Stimulated activated memory B cell treated with anti-CD40 and anti-IgM and Interleukin-4, amounts not matched to agents 10 μg/mL and 1 μg/mL and 100 μg/mL, for 72 hours (primary cell): ENCODE measurements around the gene GRIK4.

Experiments
- ATAC-seq: fragments of 150-1000 bp; cut with Tn5 transposase; 2 replicates; pipeline ENCODE4 v1.10.0; 2021
- H3K27ac Mint-ChIP-seq: one replicate; pipeline ENCODE4 v1.8.0; 2022; ENCODE audit warnings: mild to moderate bottlenecking, mixed read lengths
- H3K27me3 Mint-ChIP-seq: one replicate; pipeline ENCODE4 v1.8.0; 2022; ENCODE audit warnings: mixed read lengths
- H3K36me3 Mint-ChIP-seq: one replicate; pipeline ENCODE4 v1.8.0; 2022; ENCODE audit warnings: mixed read lengths
- H3K4me1 Mint-ChIP-seq: one replicate; pipeline ENCODE4 v1.8.0; 2022; ENCODE audit warnings: mixed read lengths
- H3K4me3 Mint-ChIP-seq: one replicate; pipeline ENCODE4 v1.8.0; 2022; ENCODE audit warnings: mild to moderate bottlenecking, moderate library complexity, mixed read lengths
- H3K9me3 Mint-ChIP-seq: one replicate; pipeline ENCODE4 v1.8.0; 2022; ENCODE audit warnings: mixed read lengths

GRIK4 gene

GRCh38 chr11:120586072-120586471 lies 74.5 kb downstream of the GRIK4 start:
- no peak overlapping the region for H3K4me3 Mint-ChIP-seq
- H3K27me3 Mint-ChIP-seq: peaks cover 67% of the 10 kb centered on the region
- ATAC-seq: no peak
- peaks cover 8% of the 10 kb centered on the region for H3K9me3 Mint-ChIP-seq
- no peaks in the 10 kb centered on the region for H3K36me3 Mint-ChIP-seq
- H3K27ac Mint-ChIP-seq: no peak overlapping the region
- no peaks in the 10 kb centered on the region for H3K4me1 Mint-ChIP-seq

DNA sequence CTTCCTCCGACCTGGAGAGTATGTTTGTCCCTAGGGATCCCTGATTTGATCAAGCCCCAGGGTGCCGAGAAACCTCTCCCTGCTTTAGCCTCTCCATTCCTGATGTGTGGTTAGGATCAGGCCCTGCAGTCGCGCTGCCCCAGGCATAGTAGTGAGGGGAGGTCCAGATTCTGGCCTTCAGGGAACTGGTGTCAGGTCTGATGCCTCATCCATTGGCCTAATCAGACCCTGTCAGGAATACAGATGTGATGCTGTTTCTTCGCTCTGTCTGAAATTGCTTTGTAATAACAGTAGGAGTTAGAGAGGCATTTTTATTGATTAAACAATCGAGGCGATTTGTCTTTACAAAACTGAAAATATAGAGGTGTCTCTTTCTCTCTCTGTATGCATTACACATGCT lies 75.2 kb downstream of the GRIK4 start:
- H3K27ac Mint-ChIP-seq: no peak overlapping the region
- H3K4me1 Mint-ChIP-seq: no peaks in the 10 kb centered on the region
- peaks cover 67% of the 10 kb centered on the region for H3K27me3 Mint-ChIP-seq
- no peak for ATAC-seq
- peaks cover 8% of the 10 kb centered on the region for H3K9me3 Mint-ChIP-seq
- H3K36me3 Mint-ChIP-seq: no peaks in the 10 kb centered on the region
- no peak overlapping the region for H3K4me3 Mint-ChIP-seq

DNA sequence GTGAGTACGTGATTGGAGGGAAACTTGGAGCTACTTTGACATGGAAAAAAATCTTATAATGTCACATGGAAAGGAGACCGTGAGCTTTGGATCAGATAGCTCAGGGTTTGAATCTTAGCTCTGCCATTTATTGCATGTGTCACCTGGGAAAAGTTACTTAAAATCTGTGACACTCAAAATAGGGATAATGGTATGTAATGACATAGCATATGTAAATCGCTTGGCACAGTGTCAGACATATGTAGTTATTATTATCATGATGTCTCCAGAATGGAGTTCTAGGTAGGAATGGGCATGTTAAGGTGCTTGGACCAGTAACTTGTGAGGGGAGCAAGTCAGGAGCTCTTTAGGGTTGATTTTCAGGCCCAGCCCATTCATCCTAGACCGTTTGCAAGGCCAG lies 75.8 kb downstream of the GRIK4 start:
- Mint-ChIP-seq H3K27ac (no peak overlapping the region), H3K4me3 (no peak overlapping the region), H3K9me3 (peaks cover 8% of the 10 kb centered on the region), H3K36me3 (no peaks in the 10 kb centered on the region), H3K4me1 (no peaks in the 10 kb centered on the region), H3K27me3 (peaks cover 67% of the 10 kb centered on the region)
- no peak for ATAC-seq

DNA sequence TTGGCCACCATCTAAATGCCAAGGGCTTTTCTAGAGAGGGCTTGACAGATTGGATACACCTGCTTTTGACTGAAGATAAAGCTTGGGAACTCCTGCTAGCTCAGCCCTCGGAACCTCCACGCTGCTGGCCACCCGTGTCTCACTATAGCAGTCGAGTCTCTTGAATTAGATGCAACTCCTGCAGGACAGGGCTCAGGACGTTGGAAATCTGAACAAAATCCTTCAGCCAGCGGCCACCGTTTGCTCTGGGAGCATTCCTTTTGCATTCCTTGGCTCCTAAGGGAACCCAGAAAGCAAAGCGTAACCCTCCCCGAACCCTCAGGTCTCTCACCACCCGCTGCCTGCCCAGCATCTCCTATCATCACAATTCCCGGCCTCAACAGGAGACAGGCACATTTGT lies 77.8 kb downstream of the GRIK4 start:
- Mint-ChIP-seq H3K36me3 (no peaks in the 10 kb centered on the region), H3K4me3 (no peak overlapping the region), H3K9me3 (no peaks in the 10 kb centered on the region), H3K4me1 (no peaks in the 10 kb centered on the region), H3K27me3 (peaks cover 68% of the 10 kb centered on the region), H3K27ac (no peak overlapping the region)
- ATAC-seq: no peak

DNA sequence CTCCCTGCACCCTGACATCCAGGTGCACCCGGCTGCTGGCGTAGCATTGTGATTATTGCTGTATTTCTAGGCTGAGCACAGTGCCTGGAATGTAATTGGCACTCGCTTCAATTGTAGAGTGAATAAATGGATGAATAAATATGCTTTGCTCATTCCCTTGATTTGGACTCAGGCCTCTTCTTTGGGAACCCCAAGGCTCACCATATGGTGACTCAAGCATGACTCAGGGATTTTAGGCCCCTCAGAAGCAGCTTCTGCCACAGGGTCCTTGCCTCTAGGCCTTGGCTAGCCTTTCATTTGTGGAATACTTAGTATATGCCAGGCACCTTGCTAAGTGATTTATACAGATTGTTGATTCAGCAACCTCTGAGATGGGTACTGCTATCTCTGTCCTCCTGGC lies 78.9 kb downstream of the GRIK4 start:
- peaks cover 57% of the 10 kb centered on the region for H3K27me3 Mint-ChIP-seq
- ATAC-seq: no peak
- no peaks in the 10 kb centered on the region for H3K36me3 Mint-ChIP-seq
- no peaks in the 10 kb centered on the region for H3K9me3 Mint-ChIP-seq
- no peaks in the 10 kb centered on the region for H3K4me1 Mint-ChIP-seq
- H3K4me3 Mint-ChIP-seq: no peak overlapping the region
- no peak overlapping the region for H3K27ac Mint-ChIP-seq

- no peak for ATAC-seq
- no peaks in the 10 kb centered on the region for H3K9me3 Mint-ChIP-seq
- H3K4me1 Mint-ChIP-seq: no peaks in the 10 kb centered on the region
- H3K36me3 Mint-ChIP-seq: no peaks in the 10 kb centered on the region
- no peak overlapping the region for H3K27ac Mint-ChIP-seq
- peaks cover 50% of the 10 kb centered on the region for H3K27me3 Mint-ChIP-seq
- no peak overlapping the region for H3K4me3 Mint-ChIP-seq
Measured at GRCh38 chr11:120594746-120595145, 83.2 kb downstream of the GRIK4 start.

- H3K9me3 Mint-ChIP-seq: no peaks in the 10 kb centered on the region
- H3K4me1 Mint-ChIP-seq: no peaks in the 10 kb centered on the region
- no peaks in the 10 kb centered on the region for H3K36me3 Mint-ChIP-seq
- peaks cover 51% of the 10 kb centered on the region for H3K27me3 Mint-ChIP-seq
- H3K27ac Mint-ChIP-seq: no peak overlapping the region
- ATAC-seq: no peak
- H3K4me3 Mint-ChIP-seq: no peak overlapping the region
Measured at GRCh38 chr11:120595557-120595956, 84.0 kb downstream of the GRIK4 start.

- H3K27me3 Mint-ChIP-seq: peaks cover 66% of the 10 kb centered on the region
- no peak overlapping the region for H3K4me3 Mint-ChIP-seq
- no peaks in the 10 kb centered on the region for H3K36me3 Mint-ChIP-seq
- no peak for ATAC-seq
- no peak overlapping the region for H3K27ac Mint-ChIP-seq
- H3K9me3 Mint-ChIP-seq: no peaks in the 10 kb centered on the region
- no peaks in the 10 kb centered on the region for H3K4me1 Mint-ChIP-seq
Measured at GRCh38 chr11:120597250-120598215, 86.0 kb downstream of the GRIK4 start.

GRCh38 chr11:120598517-120599257 lies 87.1 kb downstream of the GRIK4 start:
- no peak for ATAC-seq
- H3K4me3 Mint-ChIP-seq: no peak overlapping the region
- H3K27me3 Mint-ChIP-seq: peaks cover 62% of the 10 kb centered on the region
- no peaks in the 10 kb centered on the region for H3K9me3 Mint-ChIP-seq
- no peaks in the 10 kb centered on the region for H3K36me3 Mint-ChIP-seq
- H3K27ac Mint-ChIP-seq: no peak overlapping the region
- no peaks in the 10 kb centered on the region for H3K4me1 Mint-ChIP-seq

DNA sequence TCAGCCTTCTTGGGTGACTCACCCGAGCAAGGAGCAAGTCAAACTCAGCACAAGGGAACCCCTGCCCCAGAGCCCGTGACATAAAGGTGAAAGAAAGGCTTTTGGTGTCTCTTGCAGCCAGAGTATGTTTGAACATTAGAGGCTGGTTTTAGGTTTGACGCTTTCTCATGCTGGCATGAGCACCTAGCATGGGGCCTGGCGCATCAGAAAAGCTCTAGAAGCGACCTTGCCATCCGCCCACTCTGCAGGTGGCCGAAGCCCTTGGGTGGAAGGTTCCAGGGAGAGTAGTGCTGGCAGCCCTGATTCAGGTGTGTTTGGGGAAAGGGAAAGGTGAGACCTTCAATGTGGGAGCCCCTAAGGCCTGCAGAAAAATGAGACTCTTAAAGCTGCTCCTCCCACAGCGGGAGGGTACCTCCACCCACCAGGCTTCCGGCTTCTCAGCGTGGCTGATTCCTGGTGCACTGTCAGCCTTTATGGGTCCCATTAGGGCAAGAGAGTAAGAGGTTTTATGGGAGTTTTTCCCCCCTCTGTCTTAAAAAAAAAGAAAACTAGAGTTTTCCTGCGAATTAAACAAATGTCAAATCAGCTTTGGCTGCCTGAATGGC lies 88.4 kb downstream of the GRIK4 start:
- Mint-ChIP-seq H3K4me3 (no peak overlapping the region), H3K27ac (no peak overlapping the region), H3K4me1 (no peaks in the 10 kb centered on the region), H3K27me3 (peaks cover 56% of the 10 kb centered on the region), H3K36me3 (no peaks in the 10 kb centered on the region), H3K9me3 (no peaks in the 10 kb centered on the region)
- no peak for ATAC-seq

GRCh38 chr11:120601536-120601935 lies 90.0 kb downstream of the GRIK4 start:
- H3K27ac Mint-ChIP-seq: no peak overlapping the region
- peaks cover 55% of the 10 kb centered on the region for H3K27me3 Mint-ChIP-seq
- no peaks in the 10 kb centered on the region for H3K36me3 Mint-ChIP-seq
- H3K9me3 Mint-ChIP-seq: no peaks in the 10 kb centered on the region
- H3K4me1 Mint-ChIP-seq: peaks cover 6% of the 10 kb centered on the region
- H3K4me3 Mint-ChIP-seq: no peak overlapping the region
- ATAC-seq: no peak

DNA sequence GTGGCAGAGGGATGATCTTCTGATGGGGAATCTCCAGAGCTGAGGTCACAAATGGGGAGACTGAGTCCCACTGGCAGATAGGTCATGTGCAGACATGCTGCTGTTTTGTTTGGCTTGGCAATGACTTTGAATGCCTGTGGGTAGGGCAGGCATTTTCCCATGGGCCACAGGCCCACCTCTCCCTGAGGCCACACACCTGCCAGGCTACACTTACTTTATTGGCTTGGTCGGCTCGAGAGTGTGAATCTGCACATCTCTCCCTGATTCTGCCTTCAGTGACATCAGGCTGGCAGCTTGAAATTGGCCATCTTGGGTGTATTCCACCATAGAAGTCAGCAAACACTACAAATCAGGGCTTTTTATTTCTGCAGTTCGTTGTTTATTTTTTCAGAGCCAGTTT lies 91.5 kb downstream of the GRIK4 start:
- ATAC-seq: no peak
- Mint-ChIP-seq H3K4me3 (no peak overlapping the region), H3K27me3 (peaks cover 66% of the 10 kb centered on the region), H3K27ac (no peak overlapping the region), H3K4me1 (peaks cover 6% of the 10 kb centered on the region), H3K36me3 (no peaks in the 10 kb centered on the region), H3K9me3 (no peaks in the 10 kb centered on the region)

DNA sequence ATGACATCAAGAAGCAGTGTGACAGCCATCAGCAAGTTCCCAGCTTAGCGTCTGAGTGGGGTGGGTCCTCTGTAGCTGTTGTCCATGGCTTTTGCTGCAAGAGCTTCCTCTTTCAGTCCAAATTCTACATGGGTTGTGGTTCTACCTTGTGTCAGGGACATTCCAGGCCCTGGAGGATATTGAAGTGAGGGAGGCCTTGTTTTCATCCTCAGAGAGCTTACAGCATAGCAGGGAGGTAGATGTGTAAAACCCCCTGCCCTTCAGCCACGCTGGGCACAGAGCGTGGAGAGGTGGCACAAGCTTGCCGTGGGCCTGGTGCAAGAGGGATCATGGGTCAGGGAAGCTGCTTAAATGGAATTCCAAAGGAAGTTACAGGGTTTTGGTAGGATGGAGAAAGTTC lies 93.9 kb downstream of the GRIK4 start:
- ATAC-seq: peak; percentile 40
- peaks cover 6% of the 10 kb centered on the region for H3K4me1 Mint-ChIP-seq
- H3K27ac Mint-ChIP-seq: no peak overlapping the region
- H3K27me3 Mint-ChIP-seq: peaks cover 43% of the 10 kb centered on the region
- no peaks in the 10 kb centered on the region for H3K36me3 Mint-ChIP-seq
- H3K9me3 Mint-ChIP-seq: no peaks in the 10 kb centered on the region
- H3K4me3 Mint-ChIP-seq: no peak overlapping the region

DNA sequence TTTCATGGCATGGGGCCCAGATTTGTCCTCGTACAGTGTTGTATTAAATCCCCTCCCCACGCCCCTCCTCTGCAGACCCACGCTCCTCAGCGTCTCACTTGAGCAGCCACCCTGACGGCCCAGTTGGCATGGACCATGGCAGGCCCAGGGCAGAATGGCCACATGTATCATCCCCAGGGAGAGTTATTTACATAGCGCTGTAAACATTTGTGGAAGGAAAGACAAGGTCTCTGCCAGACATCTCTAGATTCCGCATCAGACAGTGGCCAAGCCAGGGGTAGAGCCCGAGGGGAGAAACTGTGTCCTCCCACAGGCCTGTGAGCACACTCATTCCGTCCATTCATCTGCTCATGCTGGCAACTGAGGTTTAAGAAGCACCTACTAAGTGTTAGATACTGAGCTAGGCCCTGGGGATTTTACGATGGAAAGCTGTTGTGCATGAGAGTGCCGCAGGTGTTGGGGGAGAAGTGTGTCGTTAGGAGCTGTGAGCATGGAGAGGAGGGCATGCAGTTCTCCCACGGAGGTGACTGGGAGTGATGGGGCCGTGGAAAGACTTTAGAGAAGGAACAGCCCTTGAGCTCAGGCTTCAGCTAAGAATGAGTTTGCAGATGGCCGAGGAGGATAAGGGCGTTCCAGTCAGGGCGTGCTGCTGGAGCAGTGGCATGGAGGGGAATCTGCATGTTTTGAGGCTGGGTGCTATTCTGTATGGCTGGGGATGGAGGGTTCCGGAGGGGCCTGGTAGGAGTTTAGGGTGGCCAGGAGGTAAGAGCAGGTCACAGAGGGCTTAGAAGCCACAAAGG lies 94.9 kb downstream of the GRIK4 start:
- H3K9me3 Mint-ChIP-seq: no peaks in the 10 kb centered on the region

DNA sequence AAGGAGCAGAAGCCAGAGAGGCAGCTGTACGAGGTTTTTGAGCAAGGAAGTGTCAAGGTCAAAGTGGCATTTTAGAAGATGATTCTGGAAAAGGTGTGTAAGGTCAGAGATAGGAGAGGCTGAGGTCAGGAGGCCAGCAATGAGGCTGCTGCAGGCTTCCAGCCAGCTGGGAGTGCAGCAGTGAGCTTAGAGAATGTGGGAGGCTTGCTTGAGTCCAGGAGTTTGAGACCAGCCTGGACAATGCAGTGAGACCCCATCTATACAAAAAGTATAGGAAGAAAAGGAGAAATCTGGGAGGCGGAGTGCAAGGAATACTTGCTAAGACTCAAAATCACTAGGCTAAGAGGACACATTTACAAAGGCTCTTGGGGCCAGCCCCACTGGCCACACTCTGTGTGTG lies 96.5 kb downstream of the GRIK4 start:
- Mint-ChIP-seq H3K27me3 (peaks cover 21% of the 10 kb centered on the region), H3K27ac (no peak overlapping the region)
- ATAC-seq: no peak

More for the DNA sequence above, 94.9 kb downstream of the GRIK4 start:
- Mint-ChIP-seq H3K4me3 (no peak overlapping the region), H3K27me3 (peaks cover 35% of the 10 kb centered on the region), H3K27ac (no peak overlapping the region), H3K36me3 (no peaks in the 10 kb centered on the region), H3K4me1 (peaks cover 6% of the 10 kb centered on the region)
- ATAC-seq: no peak

More for the DNA sequence above, 96.5 kb downstream of the GRIK4 start:
- H3K4me1 Mint-ChIP-seq: peaks cover 13% of the 10 kb centered on the region
- H3K4me3 Mint-ChIP-seq: no peak overlapping the region
- H3K9me3 Mint-ChIP-seq: no peaks in the 10 kb centered on the region
- H3K36me3 Mint-ChIP-seq: no peaks in the 10 kb centered on the region
